Endodermal cell (in vitro differentiated cells): Measurements from ENCODE around the gene CDH13. TPM values are rescaled to one million over a fixed set of nuclear protein-coding genes. Genes with fewer than 3 reads are reported as not detected.

Experiments used
- DNase-seq: peaks from one replicate; pipeline ENCODE4 v3.0.0-alpha.2; 2017
- H3K27ac ChIP-seq: 2 replicates; pipeline ENCODE4 v1.5.1; 2013; ENCODE audit warnings: mild to moderate bottlenecking, low read depth, low read length, moderate library complexity
- H3K27me3 ChIP-seq: 2 replicates; pipeline ENCODE4 v1.6.1; 2013; ENCODE audit warnings: mild to moderate bottlenecking, low read length, moderate library complexity; ENCODE audit not compliant: insufficient read depth, control insufficient read depth, poor library complexity, severe bottlenecking
- H3K36me3 ChIP-seq: 2 replicates; pipeline ENCODE4 v1.7.0; 2013; ENCODE audit warnings: mild to moderate bottlenecking, low read length, moderate library complexity; ENCODE audit not compliant: control insufficient read depth, insufficient read depth
- H3K4me1 ChIP-seq: one replicate; pipeline ENCODE4 v1.7.0; 2013; ENCODE audit warnings: low read length; ENCODE audit not compliant: control insufficient read depth, insufficient read depth
- H3K4me3 ChIP-seq: 2 replicates; pipeline ENCODE4 v1.5.1; 2013; ENCODE audit warnings: mild to moderate bottlenecking, low read length, moderate library complexity
- H3K9ac ChIP-seq: 2 replicates; pipeline ENCODE4 v1.6.1; 2013; ENCODE audit warnings: mild to moderate bottlenecking, low read length, moderate library complexity; ENCODE audit not compliant: poor library complexity, severe bottlenecking; ENCODE audit errors: extremely low read depth
- H3K9me3 ChIP-seq: 2 replicates; pipeline ENCODE4 v1.6.1; 2013; ENCODE audit warnings: mild to moderate bottlenecking, low read length, moderate library complexity; ENCODE audit not compliant: control insufficient read depth
- H3K27ac Mint-ChIP-seq: 2 replicates; pipeline ENCODE4 v1.8.0; 2020; ENCODE audit warnings: mixed read lengths
- H3K27me3 Mint-ChIP-seq: 2 replicates; pipeline ENCODE4 v1.8.0; 2021; ENCODE audit warnings: mild to moderate bottlenecking, mixed read lengths; ENCODE audit not compliant: insufficient read depth
- H3K36me3 Mint-ChIP-seq: 2 replicates; pipeline ENCODE4 v1.8.0; 2020; ENCODE audit warnings: low read depth, mixed read lengths
- H3K4me1 Mint-ChIP-seq: 2 replicates; pipeline ENCODE4 v1.8.0; 2020; ENCODE audit warnings: mixed read lengths
- H3K4me3 Mint-ChIP-seq: 2 replicates; pipeline ENCODE4 v1.8.0; 2020; ENCODE audit warnings: mild to moderate bottlenecking, moderate library complexity, mixed read lengths
- H3K9me3 Mint-ChIP-seq: 2 replicates; pipeline ENCODE4 v1.8.0; 2020; ENCODE audit warnings: mild to moderate bottlenecking, mixed read lengths
- WGBS, 2 experiments: methylation state at CpG; one replicate each; pipeline versions ENCODE4 v1.1.5 to v1.1.7; 2013; ENCODE audit warnings: missing lambda C conversion rate in 2 of 2, mixed read lengths in 1 of 2; ENCODE audit not compliant: insufficient coverage in 1 of 2, insufficient read length in 1 of 2; 5-methylcytosine and 5-hydroxymethylcytosine counted together
- total RNA-seq, 2 donors: library from RNA; stranded (reverse); fragmentation: NEBNext Ultra II Directional in 1 of 2; extraction: Animal tissue kit (Norgen Biotek cat#: 25700) in 1 of 2; gene quantifications; 2 replicates in 1 of 2; 3 replicates in 1 of 2; pipeline ENCODE4 v1.2.1, GENCODE V29; 2021
- TF ChIP-seq, protein P1 (sequence below): fragments of 200-600 bp; sonication (generic); conservative IDR thresholded peaks from 2 replicates; pipeline ENCODE4 v1.5.0; 2021; ENCODE audit warnings: antibody characterized with exemption, mild to moderate bottlenecking

CDH13 gene
- total RNA-seq, 2 donors from 2014 or later, result 0.86 to 1.8 TPM

GRCh38 chr16:83510906-83511305, 884.1 kb downstream of the CDH13 start:
- H3K4me1 ChIP-seq, result no peaks in the 10 kb centered on the region
- Mint-ChIP-seq H3K36me3 (no peaks in the 10 kb centered on the region), H3K27ac (no peak overlapping the region), H3K4me3 (no peak overlapping the region), H3K27me3 (peaks cover 3% of the 10 kb centered on the region), H3K4me1 (no peaks in the 10 kb centered on the region), H3K9me3 (no peaks in the 10 kb centered on the region)
- peaks cover 11% of the 10 kb centered on the region for H3K9me3 ChIP-seq
- TF ChIP-seq, protein P1, sequence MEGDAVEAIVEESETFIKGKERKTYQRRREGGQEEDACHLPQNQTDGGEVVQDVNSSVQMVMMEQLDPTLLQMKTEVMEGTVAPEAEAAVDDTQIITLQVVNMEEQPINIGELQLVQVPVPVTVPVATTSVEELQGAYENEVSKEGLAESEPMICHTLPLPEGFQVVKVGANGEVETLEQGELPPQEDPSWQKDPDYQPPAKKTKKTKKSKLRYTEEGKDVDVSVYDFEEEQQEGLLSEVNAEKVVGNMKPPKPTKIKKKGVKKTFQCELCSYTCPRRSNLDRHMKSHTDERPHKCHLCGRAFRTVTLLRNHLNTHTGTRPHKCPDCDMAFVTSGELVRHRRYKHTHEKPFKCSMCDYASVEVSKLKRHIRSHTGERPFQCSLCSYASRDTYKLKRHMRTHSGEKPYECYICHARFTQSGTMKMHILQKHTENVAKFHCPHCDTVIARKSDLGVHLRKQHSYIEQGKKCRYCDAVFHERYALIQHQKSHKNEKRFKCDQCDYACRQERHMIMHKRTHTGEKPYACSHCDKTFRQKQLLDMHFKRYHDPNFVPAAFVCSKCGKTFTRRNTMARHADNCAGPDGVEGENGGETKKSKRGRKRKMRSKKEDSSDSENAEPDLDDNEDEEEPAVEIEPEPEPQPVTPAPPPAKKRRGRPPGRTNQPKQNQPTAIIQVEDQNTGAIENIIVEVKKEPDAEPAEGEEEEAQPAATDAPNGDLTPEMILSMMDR, result no peak
- no peak for DNase-seq
- H3K9ac ChIP-seq, result no peak overlapping the region
- no peak overlapping the region for H3K27ac ChIP-seq
- H3K36me3 ChIP-seq, result no peaks in the 10 kb centered on the region
- WGBS, 2 experiments, result 88 to 95% methylated on average over 11 to 12 of the region's 12 CpGs
- peaks cover 5% of the 10 kb centered on the region for H3K27me3 ChIP-seq
- H3K4me3 ChIP-seq, result no peak overlapping the region

DNA sequence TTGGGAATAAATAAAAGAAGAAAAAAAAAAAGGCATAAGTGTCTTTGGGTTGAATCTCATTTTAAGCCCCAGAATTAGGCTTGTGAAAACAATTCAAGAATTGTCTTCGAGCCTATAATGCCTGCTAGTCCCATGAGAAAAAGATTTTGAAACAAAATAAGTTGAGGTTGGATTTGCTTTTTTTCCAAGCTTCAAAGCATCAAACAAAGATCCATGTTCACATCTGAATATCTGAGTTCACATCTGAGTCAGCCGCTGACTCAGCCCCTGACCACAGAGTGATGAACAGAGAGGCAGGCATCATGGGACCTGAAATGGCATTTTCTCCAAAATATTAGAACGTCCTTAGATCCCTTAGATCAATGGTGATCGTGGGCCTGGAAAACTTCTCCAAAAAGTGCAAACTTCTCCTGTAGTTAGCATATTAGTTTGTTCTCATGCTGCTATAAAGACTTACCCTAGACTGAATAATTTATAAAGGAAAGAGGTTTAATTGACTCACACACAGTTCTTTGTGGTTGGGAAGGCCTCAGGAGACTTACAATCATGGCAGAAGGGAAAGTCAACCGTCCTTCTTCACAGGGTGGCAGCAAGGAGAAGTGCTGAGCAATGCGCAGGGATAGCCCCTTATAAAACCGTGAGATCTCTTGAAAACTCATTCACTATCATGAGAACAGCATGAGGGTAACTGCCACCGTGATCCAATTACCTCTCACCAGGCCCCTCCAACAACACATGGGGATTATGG, 886.4 kb downstream of the CDH13 start:
- Mint-ChIP-seq H3K27ac (no peak overlapping the region), H3K4me1 (no peaks in the 10 kb centered on the region), H3K27me3 (peaks cover 3% of the 10 kb centered on the region), H3K4me3 (no peak overlapping the region), H3K9me3 (peaks cover 16% of the 10 kb centered on the region), H3K36me3 (no peaks in the 10 kb centered on the region)
- Histone ChIP-seq H3K36me3 (no peaks in the 10 kb centered on the region), H3K4me1 (no peaks in the 10 kb centered on the region), H3K27me3 (no peaks in the 10 kb centered on the region), H3K9me3 (peaks cover 32% of the 10 kb centered on the region), H3K4me3 (no peak overlapping the region), H3K27ac (no peak overlapping the region), H3K9ac (no peak overlapping the region)
- no peak for DNase-seq
- TF ChIP-seq, protein P1, result no peak
- 81 to 100% methylated on average over 1 to 8 of the region's 8 CpGs for WGBS, 2 experiments

DNA sequence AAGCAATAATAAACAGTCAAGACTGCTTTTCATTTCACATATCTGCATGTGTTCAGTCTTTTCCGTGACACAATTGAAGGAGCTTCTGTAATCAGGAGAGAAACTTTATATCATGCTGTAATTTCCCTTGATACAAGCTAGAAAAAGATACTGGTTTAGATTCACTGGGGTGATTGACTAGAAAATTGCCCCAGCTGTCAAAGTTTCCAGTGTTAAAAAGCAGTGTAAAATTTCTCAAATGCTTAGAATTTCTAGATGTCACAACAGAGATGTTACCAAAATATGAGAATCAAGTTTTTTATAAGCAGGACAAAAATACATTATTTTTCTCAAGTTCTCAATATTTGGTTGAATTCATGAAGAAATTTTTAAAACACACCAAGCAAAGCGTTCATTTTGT, 888.6 kb downstream of the CDH13 start:
- DNase-seq, result no peak
- peaks cover 3% of the 10 kb centered on the region for H3K27me3 Mint-ChIP-seq
- H3K27me3 ChIP-seq, result no peaks in the 10 kb centered on the region
- no peaks in the 10 kb centered on the region for H3K36me3 Mint-ChIP-seq
- no peaks in the 10 kb centered on the region for H3K36me3 ChIP-seq
- no peaks in the 10 kb centered on the region for H3K4me1 ChIP-seq
- H3K9ac ChIP-seq, result no peak overlapping the region
- 85% methylated on average over 1 of the region's 2 CpGs; no CpG with 5 or more reads in 1 of the 2 experiments for WGBS, 2 experiments
- H3K9me3 Mint-ChIP-seq, result peaks cover 19% of the 10 kb centered on the region
- no peak overlapping the region for H3K4me3 ChIP-seq
- no peaks in the 10 kb centered on the region for H3K4me1 Mint-ChIP-seq
- H3K9me3 ChIP-seq, result peaks cover 32% of the 10 kb centered on the region
- H3K27ac Mint-ChIP-seq, result no peak overlapping the region
- H3K4me3 Mint-ChIP-seq, result no peak overlapping the region
- TF ChIP-seq, protein P1, result no peak
- no peak overlapping the region for H3K27ac ChIP-seq
